Smooth muscle cell (in vitro differentiated cells): ENCODE measurements around the gene C6orf132. TPM values are rescaled to one million over a fixed set of nuclear protein-coding genes. Genes with fewer than 3 reads are reported as not detected.

Experiments used
- DNase-seq: peaks from one replicate; lab custom pipeline; 2025; ENCODE audit not compliant: unreplicated experiment; lab: John Stamatoyannopoulos, UW
- H2AFZ ChIP-seq: fragments of 200-600 bp; sonication (generic); 2 replicates; pipeline ENCODE4 v1.6.0; 2016; ENCODE audit warnings: antibody characterized with exemption, low read depth, mild to moderate bottlenecking
- H3F3A ChIP-seq: fragments of 200-600 bp; sonication (generic); 2 replicates; pipeline ENCODE4 v1.6.0; 2017; ENCODE audit warnings: antibody characterized with exemption, low read depth
- H3K27ac ChIP-seq: fragments of 200-600 bp; sonication (generic); 2 replicates; pipeline ENCODE4 v1.5.1; 2016; ENCODE audit warnings: low read depth, mild to moderate bottlenecking
- H3K27me3 ChIP-seq: fragments of 200-600 bp; sonication (generic); 2 replicates; pipeline ENCODE4 v1.6.1; 2016; ENCODE audit warnings: low read depth, mild to moderate bottlenecking
- H3K36me3 ChIP-seq: fragments of 200-600 bp; sonication (generic); 2 replicates; pipeline ENCODE4 v1.5.1; 2016; ENCODE audit warnings: low read depth
- H3K4me1 ChIP-seq: fragments of 200-600 bp; sonication (generic); 2 replicates; pipeline ENCODE4 v1.5.1; 2016; ENCODE audit warnings: low read depth
- H3K4me2 ChIP-seq: fragments of 200-600 bp; sonication (generic); 2 replicates; pipeline ENCODE4 v1.6.0; 2016; ENCODE audit warnings: mild to moderate bottlenecking
- H3K4me3 ChIP-seq: fragments of 200-600 bp; sonication (generic); 2 replicates; pipeline ENCODE4 v1.5.1; 2016; ENCODE audit warnings: mild to moderate bottlenecking
- H3K79me2 ChIP-seq: fragments of 200-600 bp; sonication (generic); 2 replicates; pipeline ENCODE4 v1.6.0; 2016; ENCODE audit warnings: low read depth, mild to moderate bottlenecking
- H3K9ac ChIP-seq: fragments of 200-600 bp; sonication (generic); 2 replicates; pipeline ENCODE4 v1.6.0; 2016; ENCODE audit warnings: low read depth
- H3K9me3 ChIP-seq: fragments of 200-600 bp; sonication (generic); replicated peaks from 2 replicates; pipeline ENCODE4 v1.5.1; 2016; ENCODE audit warnings: low read depth
- H4K20me1 ChIP-seq: fragments of 200-600 bp; sonication (generic); 2 replicates; pipeline ENCODE4 v1.6.0; 2016; ENCODE audit warnings: low read depth
- CTCF ChIP-seq: fragments of 200-600 bp; sonication (generic); IDR thresholded peaks from 2 replicates; pipeline ENCODE4 v1.5.1; 2017; ENCODE audit warnings: borderline replicate concordance, mild to moderate bottlenecking, antibody characterized with exemption; ENCODE audit not compliant: insufficient read depth, poor library complexity, severe bottlenecking
- WGBS: methylation state at CpG from one replicate; pipeline ENCODE4 v1.1.7; 2016; ENCODE audit warnings: low lambda C conversion rate; 5-methylcytosine and 5-hydroxymethylcytosine counted together
- polyA plus RNA-seq: library from polyadenylated mRNA; unstranded; fragments of >200 nt; fragmentation: Nextera tagmentation; extraction: Ambion mirVana; gene quantifications from 2 replicates; pipeline ENCODE4 v1.2.1, GENCODE V29; 2016
- total RNA-seq: library from RNA; depleted of rRNA; stranded (reverse); fragments of >200 nt; gene quantifications from 2 replicates; pipeline ENCODE4 v1.2.3, GENCODE V29; 2014

Gene C6orf132
- total and polyA plus RNA-seq, 2 experiments from 2014 or later, result 1.4 to 4.9 TPM

GRCh38 chr6:42162812-42163211 is 20.4 kb upstream of the C6orf132 start:
- Histone ChIP-seq H3K27ac (no peak overlapping the region), H3K9ac (no peak overlapping the region), H2AFZ (no peak overlapping the region), H3K4me1 (no peaks in the 10 kb centered on the region), H3K9me3 (no peaks in the 10 kb centered on the region), H3F3A (no peaks in the 10 kb centered on the region), H3K4me3 (no peak overlapping the region), H3K27me3 (no peaks in the 10 kb centered on the region), H4K20me1 (no peaks in the 10 kb centered on the region), H3K79me2 (no peaks in the 10 kb centered on the region), H3K36me3 (no peaks in the 10 kb centered on the region), H3K4me2 (no peak overlapping the region)
- TF ChIP-seq CTCF, result no peak
- 96% methylated on average over 13 of the region's 13 CpGs for WGBS
- DNase-seq, result no peak

- Histone ChIP-seq H3K9ac (no peak overlapping the region), H3K27me3 (no peaks in the 10 kb centered on the region), H3F3A (no peaks in the 10 kb centered on the region), H3K4me2 (no peak overlapping the region), H3K27ac (no peak overlapping the region), H3K79me2 (no peaks in the 10 kb centered on the region), H3K9me3 (no peaks in the 10 kb centered on the region), H3K4me1 (no peaks in the 10 kb centered on the region), H2AFZ (no peak overlapping the region), H4K20me1 (no peaks in the 10 kb centered on the region), H3K4me3 (no peak overlapping the region), H3K36me3 (no peaks in the 10 kb centered on the region)
- no peak for TF ChIP-seq CTCF
- no peak for DNase-seq
- WGBS, result 83% methylated on average over 3 of the region's 7 CpGs
These were observed 20.0 kb upstream of the C6orf132 start for GRCh38 chr6:42162384-42162783.

- 76% methylated on average over 4 of the region's 4 CpGs for WGBS
- no peak for DNase-seq
- Histone ChIP-seq H3K36me3 (no peaks in the 10 kb centered on the region), H3K27me3 (no peaks in the 10 kb centered on the region), H3K79me2 (no peaks in the 10 kb centered on the region), H3K4me3 (no peak overlapping the region), H3K4me2 (no peak overlapping the region), H2AFZ (no peak overlapping the region), H3K9ac (no peak overlapping the region), H3K9me3 (no peaks in the 10 kb centered on the region), H3F3A (no peaks in the 10 kb centered on the region), H4K20me1 (no peaks in the 10 kb centered on the region), H3K27ac (no peak overlapping the region), H3K4me1 (no peaks in the 10 kb centered on the region)
- TF ChIP-seq CTCF, result no peak
These were observed 17.1 kb upstream of the C6orf132 start for GRCh38 chr6:42159431-42160024.

GRCh38 chr6:42158631-42159030 is 16.2 kb upstream of the C6orf132 start:
- Histone ChIP-seq H3K79me2 (no peaks in the 10 kb centered on the region), H3K4me1 (no peaks in the 10 kb centered on the region), H3K27me3 (no peaks in the 10 kb centered on the region), H4K20me1 (no peaks in the 10 kb centered on the region), H3K4me3 (no peak overlapping the region), H3K27ac (no peak overlapping the region), H3K4me2 (no peak overlapping the region), H3K9me3 (no peaks in the 10 kb centered on the region), H3K36me3 (no peaks in the 10 kb centered on the region), H2AFZ (no peak overlapping the region), H3K9ac (no peak overlapping the region), H3F3A (no peaks in the 10 kb centered on the region)
- no peak for TF ChIP-seq CTCF
- DNase-seq, result no peak
- WGBS, result 82% methylated on average over 2 of the region's 2 CpGs
